Sigmoid colon (tissue), 4 donors: ENCODE measurements around the gene RASAL1.

Experiments
- EP300 ChIP-seq, 4 donors: sonication (generic); formaldehyde crosslinking; IDR thresholded peaks; one replicate each; pipeline ENCODE4 v1.6.1; 2017; ENCODE audit warnings: antibody characterized with exemption in 4 of 4
- POLR2A ChIP-seq, 2 donors: fragments of 450-650 bp; IDR thresholded peaks; one replicate each; pipeline ENCODE4 v1.6.1; 2016; ENCODE audit warnings: antibody characterized with exemption in 2 of 2, mild to moderate bottlenecking in 2 of 2, moderate library complexity in 2 of 2
- POLR2AphosphoS5 ChIP-seq, 4 donors: sonication (generic); formaldehyde crosslinking; IDR thresholded peaks; one replicate each; pipeline ENCODE4 v1.6.1; 2017; ENCODE audit warnings: antibody characterized with exemption in 4 of 4
- TF ChIP-seq, protein P1 (sequence below), 4 experiments: fragments of 450-650 bp in 3 of 4; fragments of 200-600 bp in 1 of 4; IDR thresholded peaks; one replicate each; pipeline ENCODE4 v1.5.1; 2016 to 2019; ENCODE audit warnings: antibody characterized with exemption in 4 of 4, mild to moderate bottlenecking in 3 of 4, moderate library complexity in 2 of 4

DNA sequence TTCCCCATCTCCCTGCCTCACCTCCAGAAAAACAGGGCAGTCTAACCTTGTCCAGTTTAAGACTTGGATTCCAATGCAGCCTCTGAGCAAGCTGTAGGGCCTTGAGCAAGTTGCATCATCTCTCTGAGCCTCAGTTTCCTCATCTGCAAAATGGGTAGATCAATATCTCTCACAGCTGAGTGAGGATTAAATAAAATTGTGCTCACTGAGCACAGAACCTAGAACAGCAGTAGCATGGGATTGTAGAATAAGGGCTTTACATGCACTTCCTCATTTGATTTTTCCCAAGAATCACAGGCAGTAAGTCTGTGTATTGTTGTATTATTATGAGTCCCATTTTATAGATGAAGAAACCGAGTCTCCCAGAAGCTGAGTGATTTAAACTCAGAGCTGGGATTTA lies 77.0 kb downstream of the RASAL1 start:
- TF ChIP-seq, protein P1, sequence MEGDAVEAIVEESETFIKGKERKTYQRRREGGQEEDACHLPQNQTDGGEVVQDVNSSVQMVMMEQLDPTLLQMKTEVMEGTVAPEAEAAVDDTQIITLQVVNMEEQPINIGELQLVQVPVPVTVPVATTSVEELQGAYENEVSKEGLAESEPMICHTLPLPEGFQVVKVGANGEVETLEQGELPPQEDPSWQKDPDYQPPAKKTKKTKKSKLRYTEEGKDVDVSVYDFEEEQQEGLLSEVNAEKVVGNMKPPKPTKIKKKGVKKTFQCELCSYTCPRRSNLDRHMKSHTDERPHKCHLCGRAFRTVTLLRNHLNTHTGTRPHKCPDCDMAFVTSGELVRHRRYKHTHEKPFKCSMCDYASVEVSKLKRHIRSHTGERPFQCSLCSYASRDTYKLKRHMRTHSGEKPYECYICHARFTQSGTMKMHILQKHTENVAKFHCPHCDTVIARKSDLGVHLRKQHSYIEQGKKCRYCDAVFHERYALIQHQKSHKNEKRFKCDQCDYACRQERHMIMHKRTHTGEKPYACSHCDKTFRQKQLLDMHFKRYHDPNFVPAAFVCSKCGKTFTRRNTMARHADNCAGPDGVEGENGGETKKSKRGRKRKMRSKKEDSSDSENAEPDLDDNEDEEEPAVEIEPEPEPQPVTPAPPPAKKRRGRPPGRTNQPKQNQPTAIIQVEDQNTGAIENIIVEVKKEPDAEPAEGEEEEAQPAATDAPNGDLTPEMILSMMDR (IDR thresholded peaks at IDR 0.05): no peak
- TF ChIP-seq POLR2A (IDR thresholded peaks at IDR 0.05) (no peak), POLR2AphosphoS5 (IDR thresholded peaks at IDR 0.05) (no peak), EP300 (IDR thresholded peaks at IDR 0.05) (no peak)
